ENCODE results near the gene GGNBP2.

- no peak for TF ChIP-seq CTCF (IDR thresholded peaks at IDR 0.05)
- TF ChIP-seq POLR2A (IDR thresholded peaks at IDR 0.05): no peak
- TF ChIP-seq POLR2AphosphoS5 (IDR thresholded peaks at IDR 0.05): no peak
- TF ChIP-seq EP300 (IDR thresholded peaks at IDR 0.05): no peak
Observed at GRCh38 chr17:36532435-36532975, 12.2 kb upstream of the GGNBP2 start.

All from sigmoid colon (tissue), 4 donors.